SK-N-SH treated with all-trans-retinoic acid at 6 μM for 48 hours (cell line): ENCODE results near the gene KCNG1.
"Not testable (repeated sequence)": the region's sequence is repeated elsewhere in the genome, so short reads cannot be mapped to it uniquely, and the experiment has no call there.

Source experiments
- ATAC-seq: fragments of 200-7000 bp; cut with Tn5 transposase; 3 replicates; pipeline ENCODE4 v1.9.1; 2020; ENCODE audit warnings: mild to moderate bottlenecking, moderate library complexity
- BACH2 ChIP-seq: fragments of 250-450 bp; sonication (Bioruptor Pico); IDR thresholded peaks from 2 replicates; pipeline ENCODE4 v1.9.0; 2021; ENCODE audit warnings: mild to moderate bottlenecking, borderline replicate concordance
- CSDC2 ChIP-seq: fragments of 250-450 bp; sonication (Bioruptor Pico); IDR thresholded peaks from 2 replicates; pipeline ENCODE4 v1.5.0; 2020; ENCODE audit warnings: mild to moderate bottlenecking, moderate library complexity
- CSRNP3 ChIP-seq: fragments of 250-450 bp; sonication (Bioruptor Pico); IDR thresholded peaks from 2 replicates; pipeline ENCODE4 v1.5.1; 2021; ENCODE audit warnings: mild to moderate bottlenecking, moderate library complexity
- ESRRG ChIP-seq: fragments of 250-450 bp; sonication (Bioruptor Pico); IDR thresholded peaks from 2 replicates; pipeline ENCODE4 v1.6.1; 2021; ENCODE audit warnings: mild to moderate bottlenecking
- ISL1 ChIP-seq: fragments of 250-450 bp; sonication (Bioruptor Pico); IDR thresholded peaks from 2 replicates; pipeline ENCODE4 v2.1.2; 2022; ENCODE audit warnings: mild to moderate bottlenecking, moderate library complexity
- OSR1 ChIP-seq: fragments of 250-450 bp; sonication (Bioruptor Pico); IDR thresholded peaks from 2 replicates; pipeline ENCODE4 v1.8.0; 2022; ENCODE audit warnings: moderate library complexity, mild to moderate bottlenecking, inconsistent platforms
- PPARA ChIP-seq: fragments of 250-450 bp; sonication (Bioruptor Pico); IDR thresholded peaks from 2 replicates; pipeline ENCODE4 v1.5.0; 2020; ENCODE audit warnings: mild to moderate bottlenecking, borderline replicate concordance
- TCF4 ChIP-seq: fragments of 250-450 bp; sonication (Bioruptor Pico); IDR thresholded peaks from 2 replicates; pipeline ENCODE4 v1.8.0; 2021; ENCODE audit warnings: mild to moderate bottlenecking, moderate library complexity, borderline replicate concordance
- ZFP3 ChIP-seq: fragments of 250-450 bp; sonication (Bioruptor Pico); IDR thresholded peaks from 2 replicates; pipeline ENCODE4 v1.5.0; 2020; ENCODE audit warnings: mild to moderate bottlenecking, moderate library complexity
- ZFP30 ChIP-seq: fragments of 450-650 bp; formaldehyde crosslinking; IDR thresholded peaks from 2 replicates; pipeline ENCODE4 v1.5.0; 2022; ENCODE audit warnings: mild to moderate bottlenecking, moderate library complexity
- ZNF565 ChIP-seq: fragments of 450-650 bp; formaldehyde crosslinking; conservative IDR thresholded peaks from 2 replicates; pipeline ENCODE4 v1.5.0; 2020; ENCODE audit warnings: low read depth, mild to moderate bottlenecking, moderate library complexity
- ZNF70 ChIP-seq: fragments of 450-650 bp; formaldehyde crosslinking; IDR thresholded peaks from 2 replicates; pipeline ENCODE4 v1.5.0; 2020; ENCODE audit warnings: mild to moderate bottlenecking, moderate library complexity
- ZNF8 ChIP-seq: fragments of 450-650 bp; formaldehyde crosslinking; IDR thresholded peaks from 2 replicates; pipeline ENCODE4 v1.5.0; 2020; ENCODE audit warnings: mild to moderate bottlenecking, moderate library complexity
- TF ChIP-seq, protein P1 (sequence below): fragments of 250-450 bp; sonication (Bioruptor Pico); IDR thresholded peaks from 2 replicates; pipeline ENCODE4 v1.8.0; 2020; ENCODE audit warnings: mild to moderate bottlenecking, moderate library complexity, borderline replicate concordance
- TF ChIP-seq, protein P2 (sequence below): fragments of 250-450 bp; sonication (Bioruptor Pico); IDR thresholded peaks from 2 replicates; pipeline ENCODE4 v1.8.0; 2021; ENCODE audit warnings: low read depth, mild to moderate bottlenecking, moderate library complexity, borderline replicate concordance
- TF ChIP-seq, protein P3 (sequence below): fragments of 250-450 bp; sonication (Bioruptor Pico); IDR thresholded peaks from 2 replicates; pipeline ENCODE4 v1.5.1; 2020; ENCODE audit warnings: low read depth, mild to moderate bottlenecking, moderate library complexity
- TF ChIP-seq, protein P4 (sequence below): fragments of 250-450 bp; sonication (Bioruptor Pico); IDR thresholded peaks from 2 replicates; pipeline ENCODE4 v1.5.0; 2020; ENCODE audit warnings: mild to moderate bottlenecking, moderate library complexity

The KCNG1 gene

GRCh38 chr20:50980851-50981713 is 41.8 kb downstream of the KCNG1 start (continued):
- TF ChIP-seq, protein P1, sequence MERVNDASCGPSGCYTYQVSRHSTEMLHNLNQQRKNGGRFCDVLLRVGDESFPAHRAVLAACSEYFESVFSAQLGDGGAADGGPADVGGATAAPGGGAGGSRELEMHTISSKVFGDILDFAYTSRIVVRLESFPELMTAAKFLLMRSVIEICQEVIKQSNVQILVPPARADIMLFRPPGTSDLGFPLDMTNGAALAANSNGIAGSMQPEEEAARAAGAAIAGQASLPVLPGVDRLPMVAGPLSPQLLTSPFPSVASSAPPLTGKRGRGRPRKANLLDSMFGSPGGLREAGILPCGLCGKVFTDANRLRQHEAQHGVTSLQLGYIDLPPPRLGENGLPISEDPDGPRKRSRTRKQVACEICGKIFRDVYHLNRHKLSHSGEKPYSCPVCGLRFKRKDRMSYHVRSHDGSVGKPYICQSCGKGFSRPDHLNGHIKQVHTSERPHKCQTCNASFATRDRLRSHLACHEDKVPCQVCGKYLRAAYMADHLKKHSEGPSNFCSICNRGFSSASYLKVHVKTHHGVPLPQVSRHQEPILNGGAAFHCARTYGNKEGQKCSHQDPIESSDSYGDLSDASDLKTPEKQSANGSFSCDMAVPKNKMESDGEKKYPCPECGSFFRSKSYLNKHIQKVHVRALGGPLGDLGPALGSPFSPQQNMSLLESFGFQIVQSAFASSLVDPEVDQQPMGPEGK (CRISPR knock-in tag), result no peak
- TF ChIP-seq OSR1 (CRISPR knock-in tag), result no peak
- TF ChIP-seq, all 23 proteins: peak for 0

DNA sequence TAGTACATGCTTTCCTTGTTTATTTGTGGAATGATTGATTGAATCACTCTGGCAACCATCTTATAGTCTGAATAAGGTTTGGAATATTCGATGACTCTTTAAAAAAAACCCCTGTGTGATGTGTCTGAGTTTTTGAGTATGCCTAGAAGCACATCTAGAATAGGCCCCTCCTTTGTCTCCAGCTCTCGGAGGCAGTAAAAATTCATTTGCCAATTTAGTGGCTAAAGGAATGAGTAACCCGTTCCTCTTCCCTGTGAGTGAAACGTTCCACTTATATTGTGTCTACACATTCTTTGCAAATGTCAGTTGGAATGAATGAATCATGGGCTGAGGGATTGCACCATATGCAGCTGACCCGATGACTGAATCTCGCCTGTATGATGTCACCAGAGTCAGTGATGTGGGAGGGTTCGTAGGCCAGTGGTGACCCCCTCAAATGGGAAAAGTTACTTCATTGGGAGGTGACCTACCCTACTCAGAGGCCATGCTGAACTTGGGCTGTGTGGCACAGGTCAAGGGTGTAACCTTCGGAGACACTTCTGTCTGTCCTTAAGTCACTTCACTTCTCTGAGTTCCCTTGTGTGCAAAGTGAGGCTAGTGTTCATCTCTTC is 42.7 kb downstream of the KCNG1 start:
- TF ChIP-seq CSDC2 (CRISPR knock-in tag) (0 out of 2 replicates have a peak, but pooled peaks have one; percentile 50), ZFP3 (peak; percentile 72; the same call in 1 of the 2 replicates), ISL1 (CRISPR knock-in tag) (peak; percentile 37), ZNF70 (CRISPR knock-in tag) (no peak), CSRNP3 (CRISPR knock-in tag) (no peak), TCF4 (no peak), ZNF565 (CRISPR knock-in tag) (no peak)
- TF ChIP-seq, protein P1 (CRISPR knock-in tag), result peak; percentile 34; the same call in 1 of the 2 replicates
- TF ChIP-seq, protein P2, sequence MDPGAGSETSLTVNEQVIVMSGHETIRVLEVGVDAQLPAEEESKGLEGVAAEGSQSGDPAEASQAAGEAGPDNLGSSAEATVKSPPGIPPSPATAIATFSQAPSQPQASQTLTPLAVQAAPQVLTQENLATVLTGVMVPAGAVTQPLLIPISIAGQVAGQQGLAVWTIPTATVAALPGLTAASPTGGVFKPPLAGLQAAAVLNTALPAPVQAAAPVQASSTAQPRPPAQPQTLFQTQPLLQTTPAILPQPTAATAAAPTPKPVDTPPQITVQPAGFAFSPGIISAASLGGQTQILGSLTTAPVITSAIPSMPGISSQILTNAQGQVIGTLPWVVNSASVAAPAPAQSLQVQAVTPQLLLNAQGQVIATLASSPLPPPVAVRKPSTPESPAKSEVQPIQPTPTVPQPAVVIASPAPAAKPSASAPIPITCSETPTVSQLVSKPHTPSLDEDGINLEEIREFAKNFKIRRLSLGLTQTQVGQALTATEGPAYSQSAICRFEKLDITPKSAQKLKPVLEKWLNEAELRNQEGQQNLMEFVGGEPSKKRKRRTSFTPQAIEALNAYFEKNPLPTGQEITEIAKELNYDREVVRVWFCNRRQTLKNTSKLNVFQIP (CRISPR knock-in tag), result no peak
- TF ChIP-seq, protein P3, sequence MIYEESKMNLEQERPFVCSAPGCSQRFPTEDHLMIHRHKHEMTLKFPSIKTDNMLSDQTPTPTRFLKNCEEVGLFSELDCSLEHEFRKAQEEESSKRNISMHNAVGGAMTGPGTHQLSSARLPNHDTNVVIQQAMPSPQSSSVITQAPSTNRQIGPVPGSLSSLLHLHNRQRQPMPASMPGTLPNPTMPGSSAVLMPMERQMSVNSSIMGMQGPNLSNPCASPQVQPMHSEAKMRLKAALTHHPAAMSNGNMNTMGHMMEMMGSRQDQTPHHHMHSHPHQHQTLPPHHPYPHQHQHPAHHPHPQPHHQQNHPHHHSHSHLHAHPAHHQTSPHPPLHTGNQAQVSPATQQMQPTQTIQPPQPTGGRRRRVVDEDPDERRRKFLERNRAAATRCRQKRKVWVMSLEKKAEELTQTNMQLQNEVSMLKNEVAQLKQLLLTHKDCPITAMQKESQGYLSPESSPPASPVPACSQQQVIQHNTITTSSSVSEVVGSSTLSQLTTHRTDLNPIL (CRISPR knock-in tag), result peak; percentile 83; the same call in 1 of the 2 replicates
- TF ChIP-seq, all 23 proteins: peak for 5
- ATAC-seq, result peak; percentile 87

DNA sequence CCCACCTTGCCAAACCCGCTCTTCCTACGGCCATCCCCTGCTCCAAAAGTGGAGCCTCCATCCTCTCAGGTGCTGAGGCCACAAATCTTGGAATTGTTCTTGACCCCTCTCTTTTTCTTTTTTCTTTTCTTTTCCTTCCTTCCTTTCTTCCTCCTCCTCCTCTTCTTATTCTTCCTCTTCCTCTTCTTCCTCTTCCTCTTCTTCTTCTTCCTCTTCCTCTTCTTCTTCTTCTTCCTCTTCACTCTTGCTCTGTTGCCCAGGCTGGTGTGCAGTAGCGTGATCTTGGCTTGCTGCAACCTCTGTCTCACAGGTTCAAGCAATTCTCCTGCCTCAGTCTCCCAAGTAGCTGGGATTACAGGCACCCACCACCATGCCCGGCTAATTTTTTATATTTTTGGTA is 44.4 kb downstream of the KCNG1 start:
- ATAC-seq, result not testable (repeated sequence)

GRCh38 chr20:50977066-50978021 is 45.6 kb downstream of the KCNG1 start:
- no peak for ATAC-seq
- TF ChIP-seq PPARA (CRISPR knock-in tag) (no peak), ESRRG (no peak), CSDC2 (CRISPR knock-in tag) (no peak), BACH2 (CRISPR knock-in tag) (no peak), ZFP30 (CRISPR knock-in tag) (no peak), ZNF8 (no peak)
- TF ChIP-seq, protein P4, sequence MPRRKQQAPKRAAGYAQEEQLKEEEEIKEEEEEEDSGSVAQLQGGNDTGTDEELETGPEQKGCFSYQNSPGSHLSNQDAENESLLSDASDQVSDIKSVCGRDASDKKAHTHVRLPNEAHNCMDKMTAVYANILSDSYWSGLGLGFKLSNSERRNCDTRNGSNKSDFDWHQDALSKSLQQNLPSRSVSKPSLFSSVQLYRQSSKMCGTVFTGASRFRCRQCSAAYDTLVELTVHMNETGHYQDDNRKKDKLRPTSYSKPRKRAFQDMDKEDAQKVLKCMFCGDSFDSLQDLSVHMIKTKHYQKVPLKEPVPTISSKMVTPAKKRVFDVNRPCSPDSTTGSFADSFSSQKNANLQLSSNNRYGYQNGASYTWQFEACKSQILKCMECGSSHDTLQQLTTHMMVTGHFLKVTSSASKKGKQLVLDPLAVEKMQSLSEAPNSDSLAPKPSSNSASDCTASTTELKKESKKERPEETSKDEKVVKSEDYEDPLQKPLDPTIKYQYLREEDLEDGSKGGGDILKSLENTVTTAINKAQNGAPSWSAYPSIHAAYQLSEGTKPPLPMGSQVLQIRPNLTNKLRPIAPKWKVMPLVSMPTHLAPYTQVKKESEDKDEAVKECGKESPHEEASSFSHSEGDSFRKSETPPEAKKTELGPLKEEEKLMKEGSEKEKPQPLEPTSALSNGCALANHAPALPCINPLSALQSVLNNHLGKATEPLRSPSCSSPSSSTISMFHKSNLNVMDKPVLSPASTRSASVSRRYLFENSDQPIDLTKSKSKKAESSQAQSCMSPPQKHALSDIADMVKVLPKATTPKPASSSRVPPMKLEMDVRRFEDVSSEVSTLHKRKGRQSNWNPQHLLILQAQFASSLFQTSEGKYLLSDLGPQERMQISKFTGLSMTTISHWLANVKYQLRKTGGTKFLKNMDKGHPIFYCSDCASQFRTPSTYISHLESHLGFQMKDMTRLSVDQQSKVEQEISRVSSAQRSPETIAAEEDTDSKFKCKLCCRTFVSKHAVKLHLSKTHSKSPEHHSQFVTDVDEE, result no peak
- TF ChIP-seq, protein P2 (CRISPR knock-in tag), result no peak
